ENCODE measurements around the gene RNASEH2C. TPM values are rescaled to one million over a fixed set of nuclear protein-coding genes. Genes with fewer than 3 reads are reported as not detected.
"Not testable (repeated sequence)": the region's sequence is repeated elsewhere in the genome, so short reads cannot be mapped to it uniquely, and the experiment has no call there.

The RNASEH2C gene
- total and polyA plus RNA-seq, 9 donors, result 17.9 to 154 (median 49.7) TPM

DNA sequence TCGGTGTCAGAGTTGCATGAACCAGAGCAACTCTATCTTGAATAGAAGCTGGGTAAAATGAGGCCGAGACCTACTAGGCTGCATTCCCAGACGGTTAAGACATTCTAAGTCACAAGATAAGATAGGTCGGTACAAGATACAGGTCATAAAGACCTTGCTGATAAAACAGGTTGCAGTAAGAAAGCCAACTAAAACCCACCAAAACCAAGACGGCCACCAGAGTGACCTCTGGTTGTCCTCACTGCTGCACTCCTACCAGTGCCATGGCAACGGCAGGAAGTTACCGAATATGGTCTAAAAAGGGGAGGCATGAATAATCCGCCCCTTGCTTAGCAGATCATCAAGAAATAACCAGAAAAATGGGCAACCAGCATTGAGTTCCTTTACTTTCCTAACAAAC is 10.9 kb downstream of the RNASEH2C start:
- WGBS, 3 donors, result 30 to 47% (median 35%) methylated on average over 8 of the region's 8 CpGs
- Histone ChIP-seq H3K4me1 (ENCODE audit: insufficient read depth) (peaks cover 5% of the 10 kb centered on the region), H3K27me3 (no peaks in the 10 kb centered on the region), H3K27ac (no peak overlapping the region), H3K4me3 (no peak overlapping the region), H3K9me3 (no peaks in the 10 kb centered on the region), H3K36me3 (no peaks in the 10 kb centered on the region)
- TF ChIP-seq EP300 (IDR thresholded peaks at IDR 0.05), result no peak
- TF ChIP-seq, protein P1, sequence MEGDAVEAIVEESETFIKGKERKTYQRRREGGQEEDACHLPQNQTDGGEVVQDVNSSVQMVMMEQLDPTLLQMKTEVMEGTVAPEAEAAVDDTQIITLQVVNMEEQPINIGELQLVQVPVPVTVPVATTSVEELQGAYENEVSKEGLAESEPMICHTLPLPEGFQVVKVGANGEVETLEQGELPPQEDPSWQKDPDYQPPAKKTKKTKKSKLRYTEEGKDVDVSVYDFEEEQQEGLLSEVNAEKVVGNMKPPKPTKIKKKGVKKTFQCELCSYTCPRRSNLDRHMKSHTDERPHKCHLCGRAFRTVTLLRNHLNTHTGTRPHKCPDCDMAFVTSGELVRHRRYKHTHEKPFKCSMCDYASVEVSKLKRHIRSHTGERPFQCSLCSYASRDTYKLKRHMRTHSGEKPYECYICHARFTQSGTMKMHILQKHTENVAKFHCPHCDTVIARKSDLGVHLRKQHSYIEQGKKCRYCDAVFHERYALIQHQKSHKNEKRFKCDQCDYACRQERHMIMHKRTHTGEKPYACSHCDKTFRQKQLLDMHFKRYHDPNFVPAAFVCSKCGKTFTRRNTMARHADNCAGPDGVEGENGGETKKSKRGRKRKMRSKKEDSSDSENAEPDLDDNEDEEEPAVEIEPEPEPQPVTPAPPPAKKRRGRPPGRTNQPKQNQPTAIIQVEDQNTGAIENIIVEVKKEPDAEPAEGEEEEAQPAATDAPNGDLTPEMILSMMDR (IDR thresholded peaks at IDR 0.05), result no peak
- no peak for TF ChIP-seq POLR2A (IDR thresholded peaks at IDR 0.05)
- no peak for DNase-seq
- intact Hi-C loops (cut with DNase I), result loop anchor here (5.0 to 10.0 kb wide), 5 partner anchors 75 to 278 kb away; partner anchors contain the start of gene SIPA1 (in 1 of the 4)

DNA sequence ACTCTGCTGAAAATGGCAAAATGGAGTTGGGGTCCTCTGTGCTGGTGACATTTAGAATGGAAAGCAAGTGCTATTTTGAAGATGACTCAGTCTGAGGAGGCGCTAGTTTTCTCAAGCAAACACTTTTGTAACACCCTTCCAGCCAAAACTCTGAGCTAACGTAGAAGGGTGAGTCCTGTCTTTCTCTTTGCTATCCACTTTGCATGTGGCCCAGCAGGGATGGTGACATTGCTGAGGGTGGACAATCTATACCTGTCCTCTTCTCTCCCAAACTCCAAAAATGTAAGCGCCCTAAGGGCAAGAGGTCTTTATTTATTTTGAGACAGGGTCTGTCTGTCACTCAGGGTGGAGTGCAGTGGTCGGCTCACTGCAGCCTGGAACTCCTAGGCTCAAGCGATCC is 12.1 kb downstream of the RNASEH2C start:
- intact Hi-C loops (cut with DNase I), result loop anchor here in 3 of 4 donors (5.0 to 10.0 kb wide), 3 partner anchors 74 to 279 kb away; partner anchors contain the start of gene SIPA1 (in 1 of the 3)
- Histone ChIP-seq H3K4me1 (ENCODE audit: insufficient read depth) (peaks cover 5% of the 10 kb centered on the region), H3K9me3 (no peaks in the 10 kb centered on the region), H3K27me3 (no peaks in the 10 kb centered on the region), H3K36me3 (no peaks in the 10 kb centered on the region), H3K4me3 (no peak overlapping the region), H3K27ac (no peak overlapping the region)
- DNase-seq, result no peak
- TF ChIP-seq EP300 (IDR thresholded peaks at IDR 0.05), result no peak
- TF ChIP-seq, protein P1 (IDR thresholded peaks at IDR 0.05), result no peak
- no peak for TF ChIP-seq POLR2A (IDR thresholded peaks at IDR 0.05)
- 76 to 79% (median 78%) methylated on average over 5 of the region's 5 CpGs for WGBS, 3 donors

DNA sequence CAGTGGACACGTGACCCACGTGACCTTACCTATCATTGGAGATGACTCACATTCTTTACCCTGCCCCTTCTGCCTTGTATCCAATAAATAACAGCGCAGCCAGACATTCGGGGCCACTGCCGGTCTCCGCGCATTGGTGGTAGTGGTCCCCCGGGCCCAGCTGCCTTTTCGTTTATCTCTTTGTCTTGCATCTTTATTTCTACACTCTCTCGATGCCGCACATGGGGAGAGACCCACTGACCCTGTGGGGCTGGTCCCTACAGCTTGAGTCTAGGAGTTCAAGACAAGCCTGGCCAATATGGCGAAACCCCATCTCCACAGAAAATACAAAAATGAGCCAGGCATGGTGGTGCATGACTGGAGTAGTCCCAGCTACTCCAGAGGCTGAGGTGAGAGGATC is 13.6 kb downstream of the RNASEH2C start:
- intact Hi-C loops (cut with DNase I), result loop anchor here in 3 of 4 donors (5.0 to 10.0 kb wide), 3 partner anchors 72 to 280 kb away; partner anchors contain the start of gene SIPA1 (in 1 of the 3)

DNA sequence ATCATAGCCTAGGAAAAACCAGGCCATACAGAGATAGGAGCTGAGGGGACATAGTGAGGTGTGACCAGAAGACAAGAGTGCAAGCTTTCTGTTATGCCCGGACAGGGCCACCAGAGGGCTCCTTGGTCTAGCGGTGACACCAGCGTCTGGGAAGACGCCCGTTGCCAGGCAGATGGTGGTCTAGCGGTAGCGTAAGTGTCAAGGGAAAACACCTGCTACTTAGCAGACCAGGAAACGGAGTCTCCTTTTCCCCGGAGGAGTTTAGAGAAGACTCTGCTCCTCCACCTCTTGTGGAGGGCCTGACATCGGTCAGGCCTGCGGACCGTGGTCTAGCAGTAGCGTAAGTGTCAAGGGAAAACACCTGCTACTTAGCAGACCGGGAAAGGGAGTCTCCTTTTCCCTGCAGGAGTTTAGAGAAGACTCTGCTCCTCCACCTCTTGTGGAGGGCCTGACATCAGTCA is 14.3 kb downstream of the RNASEH2C start:
- H3K4me1 ChIP-seq (ENCODE audit: insufficient read depth); H3K4me3 ChIP-seq; H3K9me3 ChIP-seq; H3K36me3 ChIP-seq; H3K27ac ChIP-seq; H3K27me3 ChIP-seq: not testable (repeated sequence)
- 3 to 6% (median 5%) methylated on average over 14 of the region's 14 CpGs for WGBS, 3 donors
- TF ChIP-seq, protein P1 (IDR thresholded peaks at IDR 0.05), result peak; percentile 31 to 53 (median 47)
- DNase-seq, result peak; percentile 58 to 79 (median 72)
- intact Hi-C loops (cut with DNase I), result loop anchor here in 3 of 4 donors (5.0 to 10.0 kb wide), 3 partner anchors 72 to 281 kb away; partner anchors contain the start of gene SIPA1 (in 1 of the 3)

More for the DNA sequence above, 13.6 kb downstream of the RNASEH2C start:
- not testable (repeated sequence) for H3K9me3 ChIP-seq; DNase-seq; H3K27me3 ChIP-seq; H3K36me3 ChIP-seq; H3K4me3 ChIP-seq; H3K4me1 ChIP-seq (ENCODE audit: insufficient read depth); H3K27ac ChIP-seq
- WGBS, 3 donors, result 39 to 53% (median 42%) methylated on average over 10 to 12 of the region's 12 CpGs

DNA sequence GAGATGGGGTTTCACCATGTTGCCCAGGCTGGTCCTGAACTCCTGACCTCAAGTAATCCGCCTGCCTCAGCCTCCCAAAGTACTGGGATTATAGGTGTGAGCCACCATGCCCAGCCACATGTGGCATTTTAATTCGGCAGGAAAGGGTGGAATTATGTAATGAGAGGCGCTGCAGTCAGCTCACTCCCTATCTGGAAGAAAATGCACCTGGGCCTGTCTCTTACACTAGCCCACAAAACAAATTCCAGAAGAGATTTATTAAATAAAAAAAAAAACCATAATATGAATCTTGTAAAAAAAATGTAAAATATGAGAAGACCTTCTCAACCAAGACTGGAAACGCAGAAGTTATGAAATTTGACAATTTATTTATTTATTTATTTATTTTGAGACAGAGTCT is 16.8 kb downstream of the RNASEH2C start:
- no peak overlapping the region for H3K4me3 ChIP-seq
- 52 to 58% (median 55%) methylated on average over 4 of the region's 4 CpGs for WGBS, 3 donors
- intact Hi-C loops (cut with DNase I), result loop anchor here in 1 of 4 donors (10.0 kb wide), 1 partner anchor 69 kb away; the partner anchor contains the start of gene SIPA1

More for the DNA sequence above, 16.8 kb downstream of the RNASEH2C start:
- DNase-seq, result no peak
- no peak overlapping the region for H3K27ac ChIP-seq
- no peaks in the 10 kb centered on the region for H3K4me1 ChIP-seq (ENCODE audit: insufficient read depth)
- no peaks in the 10 kb centered on the region for H3K27me3 ChIP-seq
- H3K9me3 ChIP-seq, result no peaks in the 10 kb centered on the region
- no peaks in the 10 kb centered on the region for H3K36me3 ChIP-seq
- TF ChIP-seq POLR2A (IDR thresholded peaks at IDR 0.05) (no peak), EP300 (IDR thresholded peaks at IDR 0.05) (no peak)
- TF ChIP-seq, protein P1 (IDR thresholded peaks at IDR 0.05), result no peak

All from ovary (tissue), 9 donors.